ENCODE results near the gene SPAG8.
A peak's percentile ranks its signal among the peaks of the same experiment; 100 is the strongest.

SPAG8 gene

DNA sequence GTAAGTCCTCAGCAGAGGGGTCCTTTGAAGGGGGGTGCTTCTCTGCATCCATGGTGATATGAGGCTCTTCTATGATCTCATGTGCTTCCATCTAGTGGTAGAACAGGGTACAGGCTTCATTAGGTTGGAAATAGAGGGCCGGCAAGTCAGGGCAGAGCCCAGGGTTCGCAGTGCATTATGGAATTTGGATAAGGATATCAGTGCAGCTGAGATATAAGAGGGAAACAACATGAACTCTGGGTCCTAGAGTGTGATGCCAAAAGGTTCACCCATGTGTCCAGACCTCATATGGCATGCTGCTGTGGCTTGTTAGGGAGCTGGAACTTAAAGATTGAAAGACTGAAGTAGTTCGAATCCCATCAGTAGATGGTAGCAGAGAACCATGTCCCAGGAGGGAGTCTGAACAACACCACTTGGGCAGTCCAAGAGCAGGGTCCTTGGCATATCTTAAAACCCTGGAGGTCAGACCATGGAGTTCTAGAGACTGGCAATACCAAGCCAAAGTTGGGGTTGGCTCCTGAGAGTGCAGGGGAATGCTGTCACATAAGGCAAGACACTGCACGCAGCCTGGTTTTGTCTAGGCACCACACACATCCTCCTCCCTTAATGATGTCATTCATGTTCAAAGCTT, 14.1 kb upstream of the SPAG8 start:
- Histone ChIP-seq H3K27ac (ENCODE audit: insufficient read depth, low read depth, low read length, poor library complexity, severe bottlenecking) (peak overlapping the region; percentile 23), H3K9me3 (ENCODE audit: control insufficient read depth, low read length) (no peaks in the 10 kb centered on the region), H3K27me3 (ENCODE audit: control insufficient read depth, insufficient read depth, low read length, poor library complexity, severe bottlenecking) (no peaks in the 10 kb centered on the region), H3K4me1 (ENCODE audit: control insufficient read depth, insufficient read depth, low read length) (peaks cover 10% of the 10 kb centered on the region), H3K4me3 (ENCODE audit: insufficient read depth, low read depth, low read length) (no peak overlapping the region), H3K36me3 (ENCODE audit: control insufficient read depth, insufficient read depth, low read length) (no peaks in the 10 kb centered on the region)
- WGBS, 2 experiments, result 68 to 71% methylated on average over 4 of the region's 4 CpGs

GRCh38 chr9:35822926-35823325, 10.9 kb upstream of the SPAG8 start:
- Histone ChIP-seq H3K27ac (ENCODE audit: insufficient read depth, low read depth, low read length, poor library complexity, severe bottlenecking) (no peak overlapping the region), H3K36me3 (ENCODE audit: control insufficient read depth, insufficient read depth, low read length) (no peaks in the 10 kb centered on the region), H3K27me3 (ENCODE audit: control insufficient read depth, insufficient read depth, low read length, poor library complexity, severe bottlenecking) (no peaks in the 10 kb centered on the region), H3K4me1 (ENCODE audit: control insufficient read depth, insufficient read depth, low read length) (no peaks in the 10 kb centered on the region), H3K4me3 (ENCODE audit: insufficient read depth, low read depth, low read length) (no peak overlapping the region), H3K9me3 (ENCODE audit: control insufficient read depth, low read length) (no peaks in the 10 kb centered on the region)

DNA sequence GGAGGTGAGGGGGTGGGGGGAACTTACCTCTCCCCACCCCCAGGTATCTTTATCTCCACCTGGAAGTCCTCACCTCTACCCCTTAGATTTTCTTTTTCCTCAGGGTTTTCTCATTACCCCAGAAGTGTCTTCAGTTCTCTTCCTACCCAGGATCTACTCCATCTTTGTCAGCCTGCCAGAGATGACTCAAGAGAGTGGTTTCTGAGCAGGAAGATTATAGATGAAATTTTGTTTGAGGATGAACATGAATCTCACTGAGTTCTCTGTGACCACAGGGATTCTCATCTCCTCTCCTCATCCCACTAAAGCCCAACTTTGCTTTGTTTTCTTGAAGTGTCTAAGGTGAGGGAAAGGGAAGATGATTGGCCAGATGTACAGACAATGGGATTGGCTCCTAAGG, 8.0 kb upstream of the SPAG8 start:
- Histone ChIP-seq H3K4me1 (ENCODE audit: control insufficient read depth, insufficient read depth, low read length) (no peaks in the 10 kb centered on the region), H3K9me3 (ENCODE audit: control insufficient read depth, low read length) (no peaks in the 10 kb centered on the region), H3K4me3 (ENCODE audit: insufficient read depth, low read depth, low read length) (no peak overlapping the region), H3K36me3 (ENCODE audit: control insufficient read depth, insufficient read depth, low read length) (no peaks in the 10 kb centered on the region), H3K27me3 (ENCODE audit: control insufficient read depth, insufficient read depth, low read length, poor library complexity, severe bottlenecking) (no peaks in the 10 kb centered on the region), H3K27ac (ENCODE audit: insufficient read depth, low read depth, low read length, poor library complexity, severe bottlenecking) (no peak overlapping the region)

DNA sequence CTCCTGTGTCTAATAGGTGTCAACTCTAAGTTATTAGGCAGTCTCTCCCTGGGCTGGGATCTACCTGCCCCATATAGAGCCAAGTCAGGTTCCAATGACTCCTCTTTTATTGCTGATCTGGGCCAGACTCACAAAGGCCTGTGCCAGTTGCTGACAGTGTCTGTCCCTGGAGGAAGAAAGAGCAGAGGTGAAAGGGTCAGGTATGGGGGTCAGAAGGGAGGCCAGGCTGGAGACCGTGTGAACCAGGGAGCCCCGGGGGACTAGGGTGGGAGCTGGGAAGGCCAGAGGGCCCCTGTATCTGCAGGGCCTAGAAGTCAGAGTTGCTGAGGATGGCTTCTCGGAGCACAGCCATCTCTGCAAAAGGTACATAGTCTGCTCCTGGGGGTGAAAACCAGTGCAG, 6.3 kb upstream of the SPAG8 start:
- Histone ChIP-seq H3K27ac (ENCODE audit: insufficient read depth, low read depth, low read length, poor library complexity, severe bottlenecking) (no peak overlapping the region), H3K27me3 (ENCODE audit: control insufficient read depth, insufficient read depth, low read length, poor library complexity, severe bottlenecking) (no peaks in the 10 kb centered on the region), H3K4me1 (ENCODE audit: control insufficient read depth, insufficient read depth, low read length) (peaks cover 9% of the 10 kb centered on the region)

GRCh38 chr9:35816708-35817107, 4.6 kb upstream of the SPAG8 start:
- Histone ChIP-seq H3K27ac (ENCODE audit: insufficient read depth, low read depth, low read length, poor library complexity, severe bottlenecking) (no peak overlapping the region), H3K36me3 (ENCODE audit: control insufficient read depth, insufficient read depth, low read length) (no peaks in the 10 kb centered on the region), H3K4me3 (ENCODE audit: insufficient read depth, low read depth, low read length) (no peak overlapping the region), H3K9me3 (ENCODE audit: control insufficient read depth, low read length) (no peaks in the 10 kb centered on the region), H3K27me3 (ENCODE audit: control insufficient read depth, insufficient read depth, low read length, poor library complexity, severe bottlenecking) (no peaks in the 10 kb centered on the region), H3K4me1 (ENCODE audit: control insufficient read depth, insufficient read depth, low read length) (peaks cover 13% of the 10 kb centered on the region)
- WGBS, 2 experiments, result 67 to 72% methylated on average over 1 of the region's 1 CpG

More for the DNA sequence above, 6.3 kb upstream of the SPAG8 start:
- 89 to 90% methylated on average over 3 of the region's 3 CpGs for WGBS, 2 experiments
- H3K9me3 ChIP-seq (ENCODE audit: control insufficient read depth, low read length), result no peaks in the 10 kb centered on the region
- no peaks in the 10 kb centered on the region for H3K36me3 ChIP-seq (ENCODE audit: control insufficient read depth, insufficient read depth, low read length)
- no peak overlapping the region for H3K4me3 ChIP-seq (ENCODE audit: insufficient read depth, low read depth, low read length)

DNA sequence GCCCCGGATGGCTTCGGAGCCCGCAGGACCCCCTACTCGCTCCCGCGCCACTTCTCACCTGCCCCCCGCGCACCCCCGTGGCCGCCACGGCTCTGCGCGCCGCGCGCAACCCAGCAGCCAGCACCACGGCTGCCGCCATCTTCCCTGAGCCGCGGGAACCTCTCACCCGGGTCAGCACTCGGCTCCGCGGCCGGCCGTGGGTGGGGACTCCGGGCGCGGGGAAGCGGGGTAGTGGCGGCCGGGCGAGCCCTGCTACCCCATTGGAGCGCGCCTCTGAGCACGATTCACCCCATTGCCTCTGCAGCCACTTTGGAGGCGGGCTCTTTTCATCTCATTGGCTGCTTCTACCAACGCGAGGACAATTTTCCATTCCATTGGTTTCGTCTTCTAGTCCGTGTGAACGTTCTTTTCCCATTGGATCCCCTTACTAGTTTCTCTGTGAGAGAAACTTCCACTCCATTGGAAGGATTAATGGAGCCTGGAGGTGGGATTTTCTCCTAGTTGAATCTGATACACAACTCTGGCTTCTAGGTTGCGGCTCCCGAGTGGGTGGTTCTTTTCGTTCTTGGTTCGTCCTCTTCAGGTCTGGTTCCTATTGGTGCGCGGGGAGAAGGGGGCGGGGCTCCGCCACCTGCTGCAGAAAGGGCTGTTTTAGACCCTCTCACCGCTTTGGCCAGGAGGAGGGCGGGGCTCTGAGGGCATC, 2.9 kb upstream of the SPAG8 start, which contains the start of gene HINT2:
HINT2 (minus strand) TSS at position 202 of the 703 bp plus-strand sequence; CDS start at position 139, 63 bp downstream.
- peak within 1 kb of the TSS; percentile 93 for H3K27ac ChIP-seq (ENCODE audit: insufficient read depth, low read depth, low read length, poor library complexity, severe bottlenecking)
- no peaks in the 10 kb centered on the region for H3K9me3 ChIP-seq (ENCODE audit: control insufficient read depth, low read length)
- H3K4me1 ChIP-seq (ENCODE audit: control insufficient read depth, insufficient read depth, low read length), result peaks cover 13% of the 10 kb centered on the region
- no peaks in the 10 kb centered on the region for H3K36me3 ChIP-seq (ENCODE audit: control insufficient read depth, insufficient read depth, low read length)
- H3K27me3 ChIP-seq (ENCODE audit: control insufficient read depth, insufficient read depth, low read length, poor library complexity, severe bottlenecking), result no peaks in the 10 kb centered on the region
- 0% methylated on average over 52 of the region's 52 CpGs for WGBS, 2 experiments
- peak within 1 kb of the TSS; percentile 72 for H3K4me3 ChIP-seq (ENCODE audit: insufficient read depth, low read depth, low read length)

DNA sequence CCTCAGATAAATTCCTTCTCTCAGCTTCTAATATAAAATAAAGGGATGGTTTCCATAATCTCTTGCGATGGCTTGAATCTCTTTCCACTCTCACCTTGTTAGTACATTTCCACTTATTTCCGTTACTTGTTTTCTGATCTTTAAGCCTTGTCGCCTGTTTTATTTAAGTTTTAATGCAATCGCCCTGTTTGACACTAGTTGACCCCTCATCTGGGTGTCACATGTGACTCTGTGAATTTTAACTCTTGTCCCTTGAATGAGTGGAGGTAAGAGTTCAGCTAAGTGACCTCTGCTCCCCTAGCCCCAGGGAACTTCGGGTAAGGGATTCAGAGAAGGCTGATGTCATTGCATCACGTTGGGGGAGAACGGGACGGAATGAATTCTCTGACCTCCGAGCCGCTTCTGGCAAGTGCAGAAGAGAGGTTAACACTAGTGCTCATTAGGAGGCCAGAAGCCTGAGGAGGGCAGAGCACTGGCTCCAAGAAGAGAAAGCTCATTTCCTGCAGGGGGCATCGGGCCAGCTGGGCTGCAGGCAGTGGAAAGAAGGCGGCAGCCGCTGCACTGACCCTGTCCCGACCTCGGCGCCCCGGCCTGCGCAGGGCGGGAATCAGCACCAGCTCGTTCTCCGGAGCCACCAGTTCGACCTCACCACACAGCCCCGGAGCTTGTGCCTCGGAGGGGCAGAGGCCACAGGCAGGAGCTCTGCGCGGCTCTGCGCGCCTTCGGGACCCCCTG, 2.2 kb upstream of the SPAG8 start:
- H3K27ac ChIP-seq (ENCODE audit: insufficient read depth, low read depth, low read length, poor library complexity, severe bottlenecking), result peak overlapping the region; percentile 93
- peak overlapping the region; percentile 72 for H3K4me3 ChIP-seq (ENCODE audit: insufficient read depth, low read depth, low read length)
- H3K27me3 ChIP-seq (ENCODE audit: control insufficient read depth, insufficient read depth, low read length, poor library complexity, severe bottlenecking), result no peaks in the 10 kb centered on the region
- WGBS, 2 experiments, result 10 to 11% methylated on average over 29 of the region's 29 CpGs
- no peaks in the 10 kb centered on the region for H3K36me3 ChIP-seq (ENCODE audit: control insufficient read depth, insufficient read depth, low read length)
- H3K9me3 ChIP-seq (ENCODE audit: control insufficient read depth, low read length), result no peaks in the 10 kb centered on the region
- H3K4me1 ChIP-seq (ENCODE audit: control insufficient read depth, insufficient read depth, low read length), result peaks cover 13% of the 10 kb centered on the region

DNA sequence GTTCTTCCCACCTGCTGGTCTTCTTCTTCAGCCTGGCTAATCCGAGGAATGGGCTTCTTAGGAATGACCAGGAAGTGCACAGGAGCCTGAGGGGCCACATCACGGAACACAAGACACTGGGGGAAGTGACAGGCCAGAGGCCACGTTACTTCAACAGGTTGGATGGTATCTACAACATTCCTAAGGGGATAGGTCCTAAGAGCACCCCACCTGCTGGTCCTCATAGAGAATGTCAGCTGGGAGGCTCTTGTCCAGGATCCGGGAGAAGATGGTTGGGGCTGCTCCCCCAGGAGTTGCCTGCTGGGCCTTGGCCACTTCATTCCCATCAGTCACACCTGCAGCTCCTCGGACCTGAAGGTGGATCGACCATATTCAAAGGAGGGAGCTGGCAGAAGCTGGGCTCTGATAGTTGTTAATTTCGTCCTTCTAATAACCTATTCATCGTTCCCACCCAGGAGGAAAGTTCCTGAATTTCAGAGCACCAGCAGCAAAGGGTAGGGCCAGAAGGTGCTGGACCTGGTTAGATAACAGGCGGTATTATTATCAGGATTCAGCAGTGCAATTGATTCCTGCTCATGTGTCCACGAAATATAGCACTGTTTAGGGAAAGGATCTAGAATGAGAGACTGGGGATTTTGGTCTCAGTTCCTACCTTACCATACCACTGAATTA, 1.5 kb upstream of the SPAG8 start:
- WGBS, 2 experiments, result 89 to 90% methylated on average over 10 of the region's 10 CpGs
- Histone ChIP-seq H3K36me3 (ENCODE audit: control insufficient read depth, insufficient read depth, low read length) (peaks cover 3% of the 10 kb centered on the region), H3K4me3 (ENCODE audit: insufficient read depth, low read depth, low read length) (peak overlapping the region; percentile 72), H3K9me3 (ENCODE audit: control insufficient read depth, low read length) (no peaks in the 10 kb centered on the region), H3K27ac (ENCODE audit: insufficient read depth, low read depth, low read length, poor library complexity, severe bottlenecking) (peak overlapping the region; percentile 93), H3K27me3 (ENCODE audit: control insufficient read depth, insufficient read depth, low read length, poor library complexity, severe bottlenecking) (no peaks in the 10 kb centered on the region), H3K4me1 (ENCODE audit: control insufficient read depth, insufficient read depth, low read length) (peaks cover 13% of the 10 kb centered on the region)

DNA sequence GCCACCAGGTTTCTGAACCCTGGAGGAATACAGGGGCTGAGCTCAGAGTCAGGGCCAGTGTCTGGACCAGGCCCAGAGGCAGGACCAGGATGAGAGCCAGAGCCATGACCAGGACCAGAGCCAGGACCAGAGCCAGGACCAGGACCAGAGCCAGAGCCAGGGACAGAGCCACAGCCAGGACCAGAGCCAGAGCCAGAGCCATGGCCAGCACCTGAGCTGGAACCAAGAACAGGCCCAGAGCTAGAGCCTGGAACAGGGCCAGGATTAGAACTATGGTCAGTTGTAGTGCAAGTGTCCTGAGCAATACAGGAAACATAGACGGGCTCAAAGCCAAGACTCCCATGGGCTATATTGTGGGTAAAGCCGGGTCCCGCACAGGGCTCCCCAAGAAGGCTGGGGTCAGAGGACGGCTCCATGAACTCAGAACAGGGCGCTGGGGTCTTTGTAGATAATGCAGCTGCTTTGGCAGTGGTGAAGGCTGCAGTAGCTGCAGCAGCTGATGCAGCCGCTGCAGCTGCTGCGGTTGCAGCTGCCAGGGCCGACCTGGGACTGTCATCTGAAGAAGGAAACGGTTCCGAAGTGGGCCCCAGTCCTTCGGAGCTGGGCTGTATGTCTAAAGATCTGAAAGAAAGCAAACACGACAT, 559 bp downstream of the SPAG8 start:
- Histone ChIP-seq H3K4me1 (ENCODE audit: control insufficient read depth, insufficient read depth, low read length) (peaks cover 13% of the 10 kb centered on the region), H3K27me3 (ENCODE audit: control insufficient read depth, insufficient read depth, low read length, poor library complexity, severe bottlenecking) (no peaks in the 10 kb centered on the region), H3K4me3 (ENCODE audit: insufficient read depth, low read depth, low read length) (peak overlapping the region; percentile 33), H3K36me3 (ENCODE audit: control insufficient read depth, insufficient read depth, low read length) (peaks cover 3% of the 10 kb centered on the region), H3K27ac (ENCODE audit: insufficient read depth, low read depth, low read length, poor library complexity, severe bottlenecking) (no peak overlapping the region), H3K9me3 (ENCODE audit: control insufficient read depth, low read length) (no peaks in the 10 kb centered on the region)
- 44 to 47% methylated on average over 12 of the region's 12 CpGs for WGBS, 2 experiments

Measured in ectodermal cell (in vitro differentiated cells).